GM18505 (cell line): ENCODE data around the gene LMF2.

ENCODE experiments used
- ATAC-seq: cut with Tn5 transposase; IDR thresholded peaks from one replicate; pipeline ENCODE4 v1.9.1; 2021; ENCODE audit not compliant: unreplicated experiment
- POLR2A ChIP-seq: IDR thresholded peaks from 4 replicates; pipeline ENCODE4 v1.6.1; 2011; ENCODE audit warnings: borderline replicate concordance; ENCODE audit not compliant: insufficient read depth, insufficient read length; ENCODE audit errors: extremely low read depth

LMF2 gene

GRCh38 chr22:50507991-50508884, 736 bp upstream of the LMF2 start, which contains the start of gene NCAPH2:
TSS of gene NCAPH2 (plus strand) at chr22:50508224. CDS start at chr22:50508338, 114 bp downstream.
- peak; percentile 69 for ATAC-seq

GRCh38 chr22:50506611-50507420, 686 bp downstream of the LMF2 start:
- TF ChIP-seq POLR2A, result no peak
- ATAC-seq, result peak; percentile 8

More at GRCh38 chr22:50507991-50508884, 736 bp upstream of the LMF2 start, which contains the start of gene NCAPH2:
- peak; percentile 88 for TF ChIP-seq POLR2A

- no peak for ATAC-seq
- TF ChIP-seq POLR2A, result no peak
Measured at GRCh38 chr22:50505776-50506610, 1.5 kb downstream of the LMF2 start.

DNA sequence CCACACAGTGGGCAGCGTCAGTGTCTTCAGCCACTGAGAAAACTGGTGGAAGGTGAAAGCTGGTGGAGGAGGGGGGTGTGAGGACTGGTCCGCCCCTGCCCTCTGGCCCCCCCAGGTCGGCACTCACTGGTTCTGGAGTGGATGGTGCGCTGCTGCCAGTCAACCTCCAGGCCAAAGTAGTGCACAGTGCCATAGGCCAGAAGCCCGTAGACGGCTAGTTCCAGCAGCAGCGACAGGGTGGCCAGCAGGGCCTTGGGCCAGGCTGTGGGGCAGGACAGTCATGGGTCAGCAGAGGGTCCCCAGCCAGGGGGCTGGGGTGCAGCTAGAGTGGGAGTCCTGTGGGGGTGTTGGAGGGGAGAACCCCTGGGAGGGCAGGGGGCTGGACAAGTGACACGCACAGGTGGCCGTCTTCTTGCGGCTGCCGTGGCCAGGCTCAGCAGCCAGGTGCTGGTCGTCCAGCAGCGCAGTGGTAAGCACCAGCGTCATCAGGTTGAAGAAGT, 2.2 kb downstream of the LMF2 start:
- no peak for TF ChIP-seq POLR2A
- ATAC-seq, result no peak

GRCh38 chr22:50504369-50505211, 2.9 kb downstream of the LMF2 start:
- no peak for ATAC-seq
- no peak for TF ChIP-seq POLR2A

GRCh38 chr22:50503475-50504145, 3.9 kb downstream of the LMF2 start:
- ATAC-seq, result no peak
- no peak for TF ChIP-seq POLR2A

- ATAC-seq, result no peak
Measured at GRCh38 chr22:50502628-50503474, 4.7 kb downstream of the LMF2 start.

GRCh38 chr22:50502096-50502495, 5.4 kb downstream of the LMF2 start:
- TF ChIP-seq POLR2A, result no peak
- ATAC-seq, result no peak

More at GRCh38 chr22:50502628-50503474, 4.7 kb downstream of the LMF2 start:
- no peak for TF ChIP-seq POLR2A

GRCh38 chr22:50500452-50500851, 7.0 kb downstream of the LMF2 start:
- ATAC-seq, result no peak
- TF ChIP-seq POLR2A, result no peak

GRCh38 chr22:50498322-50498890, 9.1 kb downstream of the LMF2 start:
- no peak for TF ChIP-seq POLR2A
- ATAC-seq, result no peak
